Neural cell (in vitro differentiated cells): Measurements from ENCODE around the gene C3orf85.

ENCODE experiments used
- EP300 ChIP-seq: fragments of 450-650 bp; conservative IDR thresholded peaks from 2 replicates; pipeline ENCODE4 v1.6.1; 2014; ENCODE audit warnings: antibody characterized with exemption, mild to moderate bottlenecking, moderate library complexity; ENCODE audit not compliant: poor library complexity, severe bottlenecking
- EZH2 ChIP-seq: fragments of 200-600, 300-800 bp; shearing (Covaris generic), sonication (generic); IDR thresholded peaks from 2 replicates; pipeline ENCODE4 v1.6.1; 2014; ENCODE audit warnings: antibody characterized with exemption, low read length, borderline replicate concordance, mild to moderate bottlenecking; ENCODE audit not compliant: insufficient read depth, poor library complexity, severe bottlenecking
- MXI1 ChIP-seq: fragments of 450-650 bp; conservative IDR thresholded peaks from 2 replicates; pipeline ENCODE4 v1.6.1; 2014; ENCODE audit warnings: antibody characterized with exemption, mild to moderate bottlenecking; ENCODE audit not compliant: poor library complexity, severe bottlenecking
- POLR2AphosphoS5 ChIP-seq: IDR thresholded peaks from 2 replicates; pipeline ENCODE4 v1.6.1; 2012
- RAD21 ChIP-seq: fragments of 450-650 bp; conservative IDR thresholded peaks from 2 replicates; pipeline ENCODE4 v1.6.1; 2014; ENCODE audit warnings: antibody characterized with exemption, mild to moderate bottlenecking, moderate library complexity
- TAF1 ChIP-seq: IDR thresholded peaks from 2 replicates; pipeline ENCODE4 v1.6.1; 2012; ENCODE audit warnings: low read depth
- TF ChIP-seq, protein P1 (sequence below): fragments of 450-650 bp; IDR thresholded peaks from 2 replicates; pipeline ENCODE4 v1.5.1; 2014; ENCODE audit warnings: antibody characterized with exemption, mild to moderate bottlenecking, moderate library complexity; ENCODE audit not compliant: poor library complexity, severe bottlenecking

- TF ChIP-seq POLR2AphosphoS5 (no peak), MXI1 (no peak), EZH2 (no peak), TAF1 (no peak), EP300 (no peak), RAD21 (no peak)
- TF ChIP-seq, protein P1, sequence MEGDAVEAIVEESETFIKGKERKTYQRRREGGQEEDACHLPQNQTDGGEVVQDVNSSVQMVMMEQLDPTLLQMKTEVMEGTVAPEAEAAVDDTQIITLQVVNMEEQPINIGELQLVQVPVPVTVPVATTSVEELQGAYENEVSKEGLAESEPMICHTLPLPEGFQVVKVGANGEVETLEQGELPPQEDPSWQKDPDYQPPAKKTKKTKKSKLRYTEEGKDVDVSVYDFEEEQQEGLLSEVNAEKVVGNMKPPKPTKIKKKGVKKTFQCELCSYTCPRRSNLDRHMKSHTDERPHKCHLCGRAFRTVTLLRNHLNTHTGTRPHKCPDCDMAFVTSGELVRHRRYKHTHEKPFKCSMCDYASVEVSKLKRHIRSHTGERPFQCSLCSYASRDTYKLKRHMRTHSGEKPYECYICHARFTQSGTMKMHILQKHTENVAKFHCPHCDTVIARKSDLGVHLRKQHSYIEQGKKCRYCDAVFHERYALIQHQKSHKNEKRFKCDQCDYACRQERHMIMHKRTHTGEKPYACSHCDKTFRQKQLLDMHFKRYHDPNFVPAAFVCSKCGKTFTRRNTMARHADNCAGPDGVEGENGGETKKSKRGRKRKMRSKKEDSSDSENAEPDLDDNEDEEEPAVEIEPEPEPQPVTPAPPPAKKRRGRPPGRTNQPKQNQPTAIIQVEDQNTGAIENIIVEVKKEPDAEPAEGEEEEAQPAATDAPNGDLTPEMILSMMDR = no peak
These were observed 18.5 kb downstream of the C3orf85 start for GRCh38 chr3:109154979-109155378.
